Trophoblast cell (in vitro differentiated cells and primary cell): ENCODE results near the gene FUT7.

ENCODE experiments used
- DNase-seq, 2 donors: peaks; one replicate each; pipeline ENCODE4 v3.0.0-alpha.2; 2016
- H2AFZ ChIP-seq: 2 replicates; pipeline ENCODE4 v1.6.1; 2013; ENCODE audit warnings: low read length, moderate library complexity, mild to moderate bottlenecking; ENCODE audit not compliant: insufficient read depth, poor library complexity
- H2AK5ac ChIP-seq: 2 replicates; pipeline ENCODE4 v1.6.1; 2013; ENCODE audit warnings: mild to moderate bottlenecking, low read length
- H2BK120ac ChIP-seq: 2 replicates; pipeline ENCODE4 v1.6.1; 2013; ENCODE audit warnings: low read length, mild to moderate bottlenecking, moderate library complexity; ENCODE audit not compliant: insufficient read depth, poor library complexity
- H2BK12ac ChIP-seq: 2 replicates; pipeline ENCODE4 v1.6.1; 2013; ENCODE audit warnings: mild to moderate bottlenecking, low read length, moderate library complexity
- H2BK5ac ChIP-seq: 2 replicates; pipeline ENCODE4 v1.6.1; 2013; ENCODE audit warnings: low read length, low read depth, moderate library complexity, mild to moderate bottlenecking; ENCODE audit not compliant: poor library complexity
- H3K14ac ChIP-seq: 2 replicates; pipeline ENCODE4 v1.6.1; 2013; ENCODE audit warnings: mild to moderate bottlenecking, low read length
- H3K18ac ChIP-seq: 2 replicates; pipeline ENCODE4 v1.6.1; 2013; ENCODE audit warnings: mild to moderate bottlenecking, low read length
- H3K23ac ChIP-seq: 2 replicates; pipeline ENCODE4 v1.6.1; 2013; ENCODE audit warnings: low read length
- H3K27ac ChIP-seq: 2 replicates; pipeline ENCODE4 v1.5.1; 2013; ENCODE audit warnings: low read depth, mild to moderate bottlenecking, inconsistent platforms, low read length, moderate library complexity
- H3K27me3 ChIP-seq: 2 replicates; pipeline ENCODE4 v1.6.1; 2013; ENCODE audit warnings: inconsistent platforms, mild to moderate bottlenecking, low read length, moderate library complexity; ENCODE audit not compliant: insufficient read depth
- H3K36me3 ChIP-seq, 2 experiments: 1 replicate in 1 of 2; 2 replicates in 1 of 2; pipeline ENCODE4 v1.6.1; 2013; ENCODE audit warnings: low read length in 2 of 2, mild to moderate bottlenecking in 2 of 2, moderate library complexity in 1 of 2; ENCODE audit not compliant: insufficient read depth in 2 of 2, control insufficient read depth in 1 of 2
- H3K4ac ChIP-seq: 2 replicates; pipeline ENCODE4 v1.6.1; 2013; ENCODE audit warnings: low read depth, mild to moderate bottlenecking, low read length, moderate library complexity
- H3K4me1 ChIP-seq, 2 experiments: 1 replicate in 1 of 2; 2 replicates in 1 of 2; pipeline ENCODE4 v1.6.1; 2013; ENCODE audit warnings: low read length in 2 of 2, mild to moderate bottlenecking in 2 of 2, moderate library complexity in 1 of 2; ENCODE audit not compliant: insufficient read depth in 2 of 2, control insufficient read depth in 1 of 2
- H3K4me2 ChIP-seq: 2 replicates; pipeline ENCODE4 v1.6.1; 2013; ENCODE audit warnings: inconsistent platforms, mild to moderate bottlenecking, low read length, moderate library complexity
- H3K4me3 ChIP-seq: 2 replicates; pipeline ENCODE4 v1.5.1; 2013; ENCODE audit warnings: mild to moderate bottlenecking, low read depth, low read length, inconsistent platforms
- H3K79me1 ChIP-seq: one replicate; pipeline ENCODE4 v1.6.1; 2013; ENCODE audit warnings: low read length
- H3K79me2 ChIP-seq: 2 replicates; pipeline ENCODE4 v1.6.1; 2013; ENCODE audit warnings: low read length, mild to moderate bottlenecking; ENCODE audit not compliant: control insufficient read depth, insufficient read depth, poor library complexity
- H3K9ac ChIP-seq: 2 replicates; pipeline ENCODE4 v1.6.1; 2013; ENCODE audit warnings: mild to moderate bottlenecking, low read length
- H3K9me3 ChIP-seq: 2 replicates; pipeline ENCODE4 v1.6.1; 2013; ENCODE audit warnings: low read depth, mild to moderate bottlenecking, control low read depth, inconsistent platforms, low read length; ENCODE audit not compliant: insufficient read depth
- H4K12ac ChIP-seq: 2 replicates; pipeline ENCODE4 v1.6.1; 2013; ENCODE audit warnings: low read depth, mild to moderate bottlenecking, low read length, moderate library complexity
- H4K8ac ChIP-seq: 2 replicates; pipeline ENCODE4 v1.6.1; 2013; ENCODE audit warnings: low read depth, mild to moderate bottlenecking, low read length, moderate library complexity
- H4K91ac ChIP-seq: one replicate; pipeline ENCODE4 v1.6.1; 2013; ENCODE audit warnings: low read depth, mild to moderate bottlenecking, low read length, moderate library complexity
- WGBS: extraction: QIAGEN DNeasy Blood & Tissue Kit; methylation state at CpG from one replicate; pipeline ENCODE4 v1.1.7; 2013; ENCODE audit warnings: missing lambda C conversion rate; ENCODE audit not compliant: insufficient read length, insufficient coverage; ENCODE audit errors: extremely low coverage; 5-methylcytosine and 5-hydroxymethylcytosine counted together

Gene FUT7

GRCh38 chr9:137015540-137015930 is 16.4 kb downstream of the FUT7 start:
- DNase-seq = no peak
- Histone ChIP-seq H3K18ac (no peak overlapping the region), H4K12ac (no peak overlapping the region), H3K4me1 (no peaks in the 10 kb centered on the region), H3K27me3 (no peaks in the 10 kb centered on the region), H3K79me2 (no peaks in the 10 kb centered on the region), H3K4me2 (no peak overlapping the region), H3K4ac (no peak overlapping the region), H4K91ac (no peak overlapping the region), H3K27ac (no peak overlapping the region), H3K36me3 (no peaks in the 10 kb centered on the region), H3K79me1 (no peaks in the 10 kb centered on the region), H4K8ac (no peak overlapping the region), H3K23ac (no peak overlapping the region), H2AK5ac (no peak overlapping the region), H3K4me3 (no peak overlapping the region), H3K9me3 (peaks cover 24% of the 10 kb centered on the region), H2BK12ac (no peak overlapping the region), H3K14ac (no peak overlapping the region), H2AFZ (no peak overlapping the region), H2BK120ac (no peak overlapping the region), H2BK5ac (no peak overlapping the region), H3K9ac (no peak overlapping the region)
- WGBS = no CpG with 5 or more reads among the region's 25 CpGs

DNA sequence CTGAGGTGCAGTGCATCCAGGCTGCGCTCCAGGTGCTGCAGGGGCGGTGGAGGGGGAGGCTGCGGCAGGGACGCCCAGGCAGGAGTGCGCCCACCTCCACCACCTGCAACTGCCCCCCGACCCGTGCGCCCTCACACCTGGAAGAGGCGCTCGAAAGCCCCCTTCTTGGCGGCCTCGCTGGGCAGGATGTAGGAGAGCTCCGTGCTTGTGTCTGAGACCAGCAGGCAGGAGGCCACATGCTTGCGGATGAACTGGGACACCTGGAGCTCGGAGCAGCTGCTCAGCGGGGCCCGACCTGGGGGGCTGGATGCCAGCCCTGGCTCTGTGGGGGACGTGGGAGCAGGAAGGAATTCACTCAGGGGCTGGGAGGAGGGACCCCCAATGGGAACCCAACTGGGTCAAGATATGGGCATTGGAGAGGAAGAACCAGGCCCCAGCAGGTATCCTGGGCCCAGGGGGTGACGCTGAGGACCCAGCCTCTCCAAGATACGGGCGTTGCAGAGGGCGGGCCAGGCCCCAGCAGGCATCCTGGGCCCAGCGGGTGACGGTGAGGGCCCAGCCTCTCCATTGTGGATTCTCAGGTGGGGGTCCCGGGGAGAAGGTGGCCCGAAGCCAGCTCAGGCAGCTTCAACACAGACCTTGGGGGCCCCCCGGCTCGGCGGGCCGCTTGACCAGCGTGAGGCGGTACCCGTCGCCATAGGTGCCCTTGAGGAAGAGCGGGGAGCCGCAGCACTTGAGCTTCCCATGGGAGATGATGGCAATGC is 16.9 kb downstream of the FUT7 start:
- no peaks in the 10 kb centered on the region for H3K4me1 ChIP-seq
- H3K4me3 ChIP-seq = no peak overlapping the region
- no peaks in the 10 kb centered on the region for H3K27me3 ChIP-seq
- no peak overlapping the region for H2BK120ac ChIP-seq
- no peak overlapping the region for H4K91ac ChIP-seq
- no peak overlapping the region for H2BK12ac ChIP-seq
- no peak overlapping the region for H3K23ac ChIP-seq
- H2AFZ ChIP-seq = no peak overlapping the region
- no peak overlapping the region for H4K8ac ChIP-seq
- WGBS = no CpG with 5 or more reads among the region's 36 CpGs
- no peaks in the 10 kb centered on the region for H3K36me3 ChIP-seq
- no peaks in the 10 kb centered on the region for H3K79me2 ChIP-seq
- no peak overlapping the region for H3K27ac ChIP-seq
- no peak overlapping the region for H4K12ac ChIP-seq
- H3K9me3 ChIP-seq = peaks cover 24% of the 10 kb centered on the region
- no peak overlapping the region for H3K9ac ChIP-seq
- no peak overlapping the region for H3K14ac ChIP-seq
- H3K4me2 ChIP-seq = no peak overlapping the region
- H2AK5ac ChIP-seq = no peak overlapping the region
- no peaks in the 10 kb centered on the region for H3K79me1 ChIP-seq
- no peak overlapping the region for H3K4ac ChIP-seq
- DNase-seq = no peak
- no peak overlapping the region for H3K18ac ChIP-seq
- no peak overlapping the region for H2BK5ac ChIP-seq

GRCh38 chr9:137014166-137014565 is 17.7 kb downstream of the FUT7 start:
- Histone ChIP-seq H2AK5ac (no peak overlapping the region), H3K14ac (no peak overlapping the region), H2AFZ (no peak overlapping the region), H4K12ac (no peak overlapping the region), H2BK5ac (no peak overlapping the region), H3K9me3 (peaks cover 24% of the 10 kb centered on the region), H3K4ac (no peak overlapping the region), H3K9ac (no peak overlapping the region), H2BK120ac (no peak overlapping the region), H3K27me3 (no peaks in the 10 kb centered on the region), H3K27ac (no peak overlapping the region), H2BK12ac (no peak overlapping the region), H3K36me3 (no peaks in the 10 kb centered on the region), H4K8ac (no peak overlapping the region), H3K79me2 (no peaks in the 10 kb centered on the region), H3K4me3 (no peak overlapping the region), H3K4me2 (no peak overlapping the region), H3K4me1 (no peaks in the 10 kb centered on the region), H4K91ac (no peak overlapping the region), H3K79me1 (no peaks in the 10 kb centered on the region), H3K23ac (no peak overlapping the region), H3K18ac (no peak overlapping the region)
- WGBS = no CpG with 5 or more reads among the region's 23 CpGs
- DNase-seq = no peak

- Histone ChIP-seq H2BK5ac (no peak overlapping the region), H3K27ac (no peak overlapping the region), H3K36me3 (no peaks in the 10 kb centered on the region), H3K79me1 (no peaks in the 10 kb centered on the region), H4K8ac (no peak overlapping the region), H3K4me2 (no peak overlapping the region), H2BK120ac (no peak overlapping the region), H3K27me3 (no peaks in the 10 kb centered on the region), H3K79me2 (no peaks in the 10 kb centered on the region), H3K4me3 (no peak overlapping the region), H4K91ac (no peak overlapping the region), H3K4me1 (no peaks in the 10 kb centered on the region), H3K14ac (no peak overlapping the region), H3K23ac (no peak overlapping the region), H2AFZ (no peak overlapping the region), H4K12ac (no peak overlapping the region), H2AK5ac (no peak overlapping the region), H3K18ac (no peak overlapping the region), H3K9me3 (peaks cover 24% of the 10 kb centered on the region), H2BK12ac (no peak overlapping the region), H3K9ac (no peak overlapping the region), H3K4ac (no peak overlapping the region)
- WGBS = no CpG with 5 or more reads among the region's 20 CpGs
- no peak for DNase-seq
Measured at GRCh38 chr9:137013571-137013940, 18.3 kb downstream of the FUT7 start.
